CD4-positive, alpha-beta T cell (primary cell): ENCODE measurements around the gene DRAP1. TPM values are rescaled to one million over a fixed set of nuclear protein-coding genes. Genes with fewer than 3 reads are reported as not detected.
A peak's percentile ranks its signal among the peaks of the same experiment; 100 is the strongest.
"Not testable (repeated sequence)": the region's sequence is repeated elsewhere in the genome, so short reads cannot be mapped to it uniquely, and the experiment has no call there.

Experiments
- ATAC-seq: fragments of 200-7000 bp; cut with Tn5 transposase; one replicate; pipeline ENCODE4 v1.10.0; 2022; ENCODE audit warnings: mild to moderate bottlenecking; ENCODE audit not compliant: poor library complexity
- CTCF ChIA-PET: fragments of 350-600 bp; sonication (Branson Sonifier 250); formaldehyde crosslinking; loops from one replicate; lab custom pipeline; 2021; ENCODE audit warnings: antibody characterized with exemption, inconsistent platforms; lab: Charles Lee
- POLR2A ChIA-PET: fragments of 350-600 bp; sonication (Branson Sonifier 250); formaldehyde crosslinking; loops from one replicate; lab custom pipeline; 2021; ENCODE audit warnings: antibody characterized with exemption, inconsistent platforms; lab: Charles Lee
- DNase-seq, 14 experiments: peaks; one replicate each; pipeline ENCODE4 v3.0.0-alpha.2; 2013 to 2020; ENCODE audit warnings: mixed read lengths in 2 of 14
- H3K27ac ChIP-seq, 2 donors: one replicate each; pipeline versions ENCODE4 v1.5.1 to v1.7.0; 2013; ENCODE audit warnings: low read length in 2 of 2, low read depth in 1 of 2, mild to moderate bottlenecking in 1 of 2
- H3K27me3 ChIP-seq, 2 experiments: 1 replicate in 1 of 2; 2 replicates in 1 of 2; pipeline versions ENCODE4 v1.6.1 to v1.7.0; 2013; ENCODE audit warnings: low read length in 2 of 2, control low read depth in 1 of 2, mild to moderate bottlenecking in 1 of 2, moderate library complexity in 1 of 2; ENCODE audit not compliant: insufficient read depth in 2 of 2, control insufficient read depth in 1 of 2
- H3K36me3 ChIP-seq: one replicate; pipeline ENCODE4 v1.6.1; 2013; ENCODE audit warnings: low read length, control low read depth; ENCODE audit not compliant: insufficient read depth
- H3K4me1 ChIP-seq: one replicate; pipeline ENCODE4 v1.6.1; 2013; ENCODE audit warnings: low read length, control low read depth; ENCODE audit not compliant: insufficient read depth
- H3K4me3 ChIP-seq: one replicate; pipeline ENCODE4 v1.5.1; 2013; ENCODE audit warnings: mild to moderate bottlenecking, low read length, moderate library complexity
- H3K9me3 ChIP-seq, 2 experiments: 1 replicate in 1 of 2; 2 replicates in 1 of 2; pipeline versions ENCODE4 v1.6.1 to v1.7.0; 2013; ENCODE audit warnings: low read length in 2 of 2, mild to moderate bottlenecking in 2 of 2, control low read depth in 1 of 2, moderate library complexity in 1 of 2; ENCODE audit not compliant: control insufficient read depth in 1 of 2, insufficient read depth in 1 of 2
- H3K27ac Mint-ChIP-seq: one replicate; pipeline ENCODE4 v1.8.0; 2020; ENCODE audit warnings: mixed read lengths
- H3K27me3 Mint-ChIP-seq: one replicate; pipeline ENCODE4 v1.8.0; 2021; ENCODE audit warnings: mixed read lengths
- H3K36me3 Mint-ChIP-seq: one replicate; pipeline ENCODE4 v1.8.0; 2021; ENCODE audit warnings: low read depth, mixed read lengths
- H3K4me1 Mint-ChIP-seq: one replicate; pipeline ENCODE4 v1.8.0; 2021; ENCODE audit warnings: low read depth, mixed read lengths
- H3K4me3 Mint-ChIP-seq: one replicate; pipeline ENCODE4 v1.8.0; 2020; ENCODE audit warnings: mild to moderate bottlenecking, mixed read lengths
- H3K9me3 Mint-ChIP-seq: one replicate; pipeline ENCODE4 v1.8.0; 2020; ENCODE audit warnings: mixed read lengths
- intact Hi-C, 2 experiments: fragments of 100-400 bp; cut with DNase I in 1 of 2; cut with micrococcal nuclease in 1 of 2; formaldehyde crosslinking; loops; one replicate each; pipeline versions ENCODE4 v1.15.1 to v1.9.0; 2023 to 2025; cut with DNase I, micrococcal nuclease
- total RNA-seq, 174 experiments: library from RNA in 2 of 174; stranded (reverse) in 2 of 174; gene quantifications; one replicate each; pipeline ENCODE4 v1.2.3 and lab custom pipeline; 2021 to 2026
- TF ChIP-seq, protein P1 (sequence below): fragments of 200-600 bp; IDR thresholded peaks from one replicate; pipeline ENCODE4 v1.8.0; 2022; ENCODE audit warnings: antibody characterized with exemption, mild to moderate bottlenecking

The DRAP1 gene
- total RNA-seq, 2 experiments from 2014 or later, result 58.6 to 59.1 TPM

DNA sequence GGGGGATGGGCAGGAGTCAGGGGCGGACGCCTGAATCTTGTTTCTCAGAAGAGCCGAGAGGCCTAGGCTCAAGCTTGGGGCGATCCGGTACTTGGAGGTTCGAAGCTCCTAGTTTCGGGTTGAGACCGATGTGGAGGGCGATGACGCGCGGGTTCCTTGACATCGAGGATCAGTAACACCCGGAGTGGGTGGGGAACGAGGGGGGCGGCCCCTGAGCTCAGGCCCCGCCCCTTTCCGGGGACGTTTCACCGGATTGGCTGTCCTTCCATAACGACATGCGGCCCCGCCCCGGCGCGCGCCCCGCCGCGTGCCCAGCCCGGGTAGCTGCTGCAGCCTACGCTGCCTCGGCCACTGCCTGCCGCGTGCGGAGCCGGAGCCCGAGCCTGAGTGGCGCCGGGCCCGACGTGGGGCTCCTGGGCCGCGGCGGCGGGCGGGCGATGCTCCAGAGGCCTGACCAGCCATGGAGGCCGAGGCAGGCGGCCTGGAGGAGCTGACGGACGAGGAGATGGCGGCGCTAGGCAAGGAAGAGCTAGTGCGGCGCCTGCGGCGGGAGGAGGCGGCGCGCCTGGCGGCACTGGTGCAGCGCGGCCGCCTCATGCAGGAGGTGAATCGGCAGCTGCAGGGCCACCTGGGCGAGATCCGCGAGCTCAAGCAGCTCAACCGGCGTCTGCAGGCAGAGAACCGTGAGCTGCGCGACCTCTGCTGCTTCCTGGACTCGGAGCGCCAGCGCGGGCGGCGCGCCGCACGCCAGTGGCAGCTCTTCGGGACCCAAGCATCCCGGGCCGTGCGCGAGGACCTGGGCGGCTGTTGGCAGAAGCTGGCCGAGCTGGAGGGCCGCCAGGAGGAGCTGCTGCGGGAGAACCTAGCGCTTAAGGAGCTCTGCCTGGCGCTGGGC is 28.7 kb upstream of the DRAP1 start, which contains the start of gene CCDC85B:
CCDC85B (plus strand) TSS at position 350 of the 895 bp plus-strand sequence; CDS start at position 461, 111 bp downstream.
- Histone ChIP-seq H3K27ac (peak within 1 kb of the TSS; percentile 88 to 91), H3K9me3 (no peaks in the 10 kb centered on the region), H3K4me3 (peak within 1 kb of the TSS; percentile 93), H3K4me1 (peaks cover 72% of the 10 kb centered on the region), H3K27me3 (no peaks in the 10 kb centered on the region), H3K36me3 (peaks cover 3% of the 10 kb centered on the region)
- Mint-ChIP-seq H3K36me3 (peaks cover 24% of the 10 kb centered on the region), H3K4me3 (peak within 1 kb of the TSS; percentile 88), H3K4me1 (peaks cover 66% of the 10 kb centered on the region), H3K27me3 (no peaks in the 10 kb centered on the region), H3K9me3 (no peaks in the 10 kb centered on the region), H3K27ac (peak within 1 kb of the TSS; percentile 95)
- intact Hi-C loops, result loop anchor here (1.0 kb wide), 2 partner anchors 10 to 71 kb away; partner anchors contain the start of genes FOSL1 (in 2 of the 2) and SART1 (in 1 of the 2)
- CTCF ChIA-PET, result interaction anchor here (1.0 to 5.2 kb wide), 21 partner anchors 8 to 422 kb away, joined by 3 to 80 read pairs (median 4); partner anchors contain the start of genes AP5B1, BANF1, C11orf68 and CFL1
- DNase-seq, result peak; percentile 97 to 100 (median 98)
- TF ChIP-seq, protein P1, sequence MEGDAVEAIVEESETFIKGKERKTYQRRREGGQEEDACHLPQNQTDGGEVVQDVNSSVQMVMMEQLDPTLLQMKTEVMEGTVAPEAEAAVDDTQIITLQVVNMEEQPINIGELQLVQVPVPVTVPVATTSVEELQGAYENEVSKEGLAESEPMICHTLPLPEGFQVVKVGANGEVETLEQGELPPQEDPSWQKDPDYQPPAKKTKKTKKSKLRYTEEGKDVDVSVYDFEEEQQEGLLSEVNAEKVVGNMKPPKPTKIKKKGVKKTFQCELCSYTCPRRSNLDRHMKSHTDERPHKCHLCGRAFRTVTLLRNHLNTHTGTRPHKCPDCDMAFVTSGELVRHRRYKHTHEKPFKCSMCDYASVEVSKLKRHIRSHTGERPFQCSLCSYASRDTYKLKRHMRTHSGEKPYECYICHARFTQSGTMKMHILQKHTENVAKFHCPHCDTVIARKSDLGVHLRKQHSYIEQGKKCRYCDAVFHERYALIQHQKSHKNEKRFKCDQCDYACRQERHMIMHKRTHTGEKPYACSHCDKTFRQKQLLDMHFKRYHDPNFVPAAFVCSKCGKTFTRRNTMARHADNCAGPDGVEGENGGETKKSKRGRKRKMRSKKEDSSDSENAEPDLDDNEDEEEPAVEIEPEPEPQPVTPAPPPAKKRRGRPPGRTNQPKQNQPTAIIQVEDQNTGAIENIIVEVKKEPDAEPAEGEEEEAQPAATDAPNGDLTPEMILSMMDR, result peak; percentile 28
- ATAC-seq, result peak; percentile 65
- POLR2A ChIA-PET, result interaction anchor here (0.7 to 5.8 kb wide), 49 partner anchors 10 to 794 kb away, joined by 3 to 248 read pairs (median 6); partner anchors contain the start of genes AP5B1, BANF1, C11orf68 and CFL1

DNA sequence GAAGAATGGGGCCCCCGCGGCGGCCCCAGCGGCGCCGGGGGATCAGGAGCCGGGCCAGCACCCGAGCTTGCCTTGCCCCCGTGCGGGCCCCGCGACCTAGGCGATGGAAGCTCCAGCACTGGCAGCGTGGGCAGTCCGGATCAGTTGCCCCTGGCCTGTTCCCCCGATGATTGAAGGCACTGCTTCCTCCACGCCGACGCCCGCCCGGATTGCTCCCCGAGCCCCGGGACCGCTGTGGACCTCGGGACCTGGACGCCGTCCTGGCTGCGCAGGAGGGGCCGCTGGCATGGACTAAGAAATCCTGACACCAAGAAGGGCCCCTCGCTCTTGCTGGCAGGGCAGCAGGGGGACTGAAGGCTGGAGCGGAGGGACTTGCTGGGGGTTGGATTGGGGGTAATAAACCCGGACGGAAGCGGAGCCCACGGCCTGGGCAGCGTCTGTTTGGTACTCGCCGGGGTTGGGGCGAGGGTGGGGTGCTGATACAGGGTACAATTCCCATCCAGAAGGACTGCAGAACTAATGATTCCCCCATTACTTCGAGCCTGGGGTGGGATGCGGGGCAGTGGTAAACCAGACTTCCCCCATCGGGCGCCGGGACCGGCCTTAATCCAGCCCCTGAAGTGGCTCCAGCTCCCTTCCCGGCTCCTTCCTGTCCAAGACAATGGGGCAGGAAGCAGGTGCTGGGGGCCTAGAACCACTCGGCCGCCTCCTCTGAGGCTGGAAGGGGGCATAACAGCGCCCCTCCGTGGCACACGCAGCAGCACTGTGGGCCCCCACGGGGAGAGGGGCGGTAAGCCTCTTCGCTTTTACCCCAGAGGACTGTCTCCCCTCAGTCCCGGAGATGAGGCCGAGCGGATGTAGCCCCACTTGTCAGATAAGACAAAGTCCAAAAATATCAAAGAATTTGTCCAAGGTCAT is 27.7 kb upstream of the DRAP1 start:
- Histone ChIP-seq H3K4me3 (peak overlapping the region; percentile 78), H3K4me1 (peaks cover 72% of the 10 kb centered on the region), H3K36me3 (no peaks in the 10 kb centered on the region), H3K27me3 (no peaks in the 10 kb centered on the region), H3K9me3 (no peaks in the 10 kb centered on the region), H3K27ac (peak overlapping the region; percentile 58 to 88)
- ChIA-PET CTCF (interaction anchor here (1.0 to 5.2 kb wide), 16 partner anchors 7 to 421 kb away, joined by 3 to 80 read pairs (median 4); partner anchors contain the start of genes AP5B1, CFL1, FOSL1 and KAT5), POLR2A (interaction anchor here (0.7 to 5.8 kb wide), 37 partner anchors 9 to 795 kb away, joined by 3 to 248 read pairs (median 8); partner anchors contain the start of genes AP5B1, BANF1, C11orf68 and CFL1)
- no peaks in the 10 kb centered on the region for H3K9me3 Mint-ChIP-seq
- H3K27me3 Mint-ChIP-seq, result no peaks in the 10 kb centered on the region
- no peak for ATAC-seq
- H3K27ac Mint-ChIP-seq, result peak overlapping the region; percentile 95
- peak overlapping the region; percentile 88 for H3K4me3 Mint-ChIP-seq
- TF ChIP-seq, protein P1, result peak; percentile 8
- peaks cover 64% of the 10 kb centered on the region for H3K4me1 Mint-ChIP-seq
- peak in 3 of 14 experiments; percentile 42 to 58 (median 51) for DNase-seq
- peaks cover 20% of the 10 kb centered on the region for H3K36me3 Mint-ChIP-seq
- intact Hi-C loops, result no loop called here

DNA sequence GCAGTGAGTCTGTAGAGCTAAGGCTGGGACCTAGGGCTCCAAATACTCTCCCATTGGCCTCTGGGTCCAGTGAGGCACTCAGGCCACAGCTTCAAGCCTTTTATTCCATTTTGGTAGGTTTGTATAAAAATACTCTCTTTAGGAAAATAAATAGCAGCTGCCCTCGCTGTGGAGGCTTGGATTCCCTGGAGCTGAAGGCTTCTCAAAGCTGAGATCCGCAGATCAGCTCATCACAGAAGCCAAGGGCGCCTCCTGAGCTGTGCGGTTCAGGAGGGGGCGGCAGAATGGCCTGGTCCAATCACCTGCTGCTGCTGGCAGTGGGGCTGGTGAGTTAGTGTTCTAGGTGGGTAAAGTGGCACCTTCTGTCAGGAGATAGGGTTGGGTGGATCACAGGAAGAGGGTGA is 27.1 kb upstream of the DRAP1 start:
- Mint-ChIP-seq H3K36me3 (peaks cover 16% of the 10 kb centered on the region), H3K4me1 (peaks cover 59% of the 10 kb centered on the region), H3K4me3 (peak overlapping the region; percentile 88), H3K27ac (peak overlapping the region; percentile 88)
- CTCF ChIA-PET, result interaction anchor here (0.9 to 1.7 kb wide), 5 partner anchors 8 to 180 kb away, joined by 3 to 4 read pairs (median 4); partner anchors contain the start of genes KAT5 and MUS81
- Histone ChIP-seq H3K27ac (peak overlapping the region in 1 of 2 donors; percentile 58), H3K4me1 (peaks cover 71% of the 10 kb centered on the region), H3K4me3 (peak overlapping the region; percentile 78)
- intact Hi-C loops, H3K27me3 Mint-ChIP-seq, H3K9me3 ChIP-seq, H3K27me3 ChIP-seq, ATAC-seq, H3K9me3 Mint-ChIP-seq, H3K36me3 ChIP-seq: not testable (repeated sequence)
- peak in 2 of 14 experiments; percentile 42 to 50 for DNase-seq
- POLR2A ChIA-PET, result interaction anchor here (1.2 to 5.8 kb wide), 6 partner anchors 12 to 181 kb away, joined by 4 to 104 read pairs (median 24); partner anchors contain the start of genes C11orf68, CFL1, CTSW and DRAP1
